ENCODE data around the gene WWOX.

- no peak for TF ChIP-seq CTCF (IDR thresholded peaks at IDR 0.05 in 8 of 11, conservative IDR thresholded peaks at IDR 0.05 in 3 of 11)
- no peak for TF ChIP-seq POLR2A (IDR thresholded peaks at IDR 0.05)
Observed at GRCh38 chr16:78129349-78129748, 29.9 kb downstream of the WWOX start.
